ENCODE results near the gene NEDD4L.
"Not testable (repeated sequence)": the region's sequence is repeated elsewhere in the genome, so short reads cannot be mapped to it uniquely, and the experiment has no call there.

The NEDD4L gene

DNA sequence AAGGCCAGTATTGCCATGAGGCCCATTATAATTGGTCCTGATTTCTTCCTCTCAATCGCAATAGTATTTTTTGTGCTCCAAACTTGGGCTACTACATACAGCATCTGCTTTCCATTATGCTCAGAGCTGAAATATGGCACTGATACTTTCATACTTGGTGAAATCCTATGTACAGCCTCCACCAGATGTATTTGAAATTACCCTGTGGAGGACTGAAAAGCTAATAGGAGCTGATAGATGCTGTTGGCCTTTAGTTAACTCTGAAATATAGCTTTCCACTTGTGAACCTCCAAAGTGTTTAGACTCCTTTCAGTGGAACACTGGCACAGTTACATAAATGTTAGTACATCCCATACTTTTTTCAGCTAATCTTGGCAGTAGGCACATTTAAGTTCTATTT lies 205.7 kb downstream of the NEDD4L start:
- no peak for DNase-seq

DNA sequence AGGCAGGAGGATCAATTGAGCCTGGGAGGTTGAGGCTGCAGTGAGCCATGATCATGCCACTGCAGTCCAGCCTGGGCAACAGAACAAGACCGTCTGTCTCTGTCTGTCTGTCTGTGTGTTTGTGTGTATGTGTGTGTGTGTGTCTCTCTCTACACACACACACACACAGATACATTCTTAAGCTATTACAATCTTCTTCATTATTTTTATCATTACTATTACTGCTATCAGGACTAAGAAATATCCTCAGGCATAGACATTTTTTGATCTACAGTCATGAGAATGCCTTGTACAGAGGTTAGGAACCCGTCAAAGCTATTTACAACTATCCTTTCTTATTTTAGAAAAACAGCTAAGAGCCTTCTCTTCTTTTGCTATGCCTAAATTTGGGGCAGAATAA lies 207.4 kb downstream of the NEDD4L start:
- no peak for DNase-seq

DNA sequence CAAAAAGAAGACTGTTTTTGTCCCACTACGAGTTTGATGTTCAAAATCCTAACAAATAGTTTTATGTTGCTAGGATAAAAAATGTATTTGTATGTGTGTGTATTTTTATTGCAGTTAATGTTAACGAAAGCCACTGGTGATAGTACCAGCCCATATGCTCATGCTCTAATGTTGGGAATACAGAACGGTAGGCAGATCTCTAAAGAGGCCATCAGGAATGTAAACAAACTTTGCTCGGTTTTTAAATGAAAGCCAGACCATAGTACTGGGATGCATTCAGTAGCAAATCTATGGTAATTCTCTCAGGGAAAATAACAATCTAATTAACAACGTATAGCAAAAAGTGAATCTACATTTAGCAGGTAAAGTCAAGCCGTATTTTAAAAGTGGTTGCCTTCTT lies 208.1 kb downstream of the NEDD4L start:
- DNase-seq: no peak

DNA sequence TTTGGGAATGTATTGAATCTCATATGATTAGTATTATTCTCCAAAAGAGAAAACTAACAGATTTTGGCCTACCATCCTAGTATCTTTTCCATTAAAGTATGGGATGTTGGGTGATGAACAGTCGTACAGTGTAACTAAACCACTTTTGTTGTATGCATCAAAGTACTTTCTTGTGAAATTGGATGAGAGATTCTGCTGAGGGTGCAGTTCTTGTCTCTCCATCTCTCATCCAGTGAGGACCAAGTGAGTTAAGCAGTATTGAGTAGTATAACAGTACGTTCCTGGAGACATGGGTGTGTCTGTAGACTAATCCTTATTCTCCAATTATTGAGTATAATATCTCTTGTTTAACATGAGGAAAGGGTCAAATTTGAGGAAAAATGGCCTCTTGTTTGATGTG lies 209.3 kb downstream of the NEDD4L start:
- no peak for DNase-seq

DNA sequence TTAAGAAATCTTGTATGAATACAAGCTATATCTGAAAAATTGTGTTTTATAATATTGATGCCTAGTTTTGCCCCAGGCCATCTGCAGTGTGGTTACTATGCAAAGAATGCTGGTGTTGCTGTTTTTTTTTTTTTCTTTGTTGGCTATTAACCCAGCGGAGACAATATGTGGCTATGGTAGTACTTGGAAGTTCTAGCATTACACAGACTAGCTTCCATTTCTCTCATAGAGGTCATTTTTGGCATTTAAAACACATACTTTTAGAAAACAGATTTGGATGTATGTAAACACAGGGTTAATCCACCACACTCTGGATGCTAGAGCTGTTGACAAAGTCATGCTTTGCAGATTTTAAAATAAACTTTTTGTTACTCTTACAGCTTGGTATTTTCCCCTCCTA lies 209.8 kb downstream of the NEDD4L start:
- DNase-seq: no peak

DNA sequence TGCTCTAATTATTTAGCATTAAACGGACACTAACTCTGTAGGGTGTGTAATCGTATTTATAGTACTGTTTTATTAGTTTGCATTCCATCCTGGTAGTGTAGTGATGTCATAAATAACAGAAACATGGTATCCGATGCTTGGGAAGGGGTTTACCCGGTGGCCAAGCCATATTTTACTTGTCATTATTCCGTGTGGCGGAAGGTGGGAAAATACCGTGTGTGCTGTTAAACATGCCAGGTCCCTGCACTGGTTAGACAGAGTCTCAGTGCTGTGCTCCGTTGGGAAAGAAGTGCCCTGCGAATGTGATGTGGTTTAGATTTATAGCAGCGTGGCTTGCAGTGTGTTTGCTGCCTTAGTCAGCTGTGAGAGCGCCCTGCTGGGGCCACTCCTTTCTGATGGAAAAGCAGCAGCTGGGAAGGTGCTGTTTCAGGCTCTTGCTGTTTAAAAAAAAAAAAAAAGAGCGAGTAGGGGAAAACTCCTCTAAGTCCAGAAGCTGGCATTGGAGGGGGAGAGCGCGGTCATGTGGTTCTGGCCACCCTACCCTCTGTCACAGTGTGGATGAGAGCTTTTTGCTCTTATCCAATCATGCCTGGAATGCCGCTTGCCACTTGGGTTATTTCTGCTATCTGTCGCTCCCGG lies 211.0 kb downstream of the NEDD4L start:
- DNase-seq: no peak

DNA sequence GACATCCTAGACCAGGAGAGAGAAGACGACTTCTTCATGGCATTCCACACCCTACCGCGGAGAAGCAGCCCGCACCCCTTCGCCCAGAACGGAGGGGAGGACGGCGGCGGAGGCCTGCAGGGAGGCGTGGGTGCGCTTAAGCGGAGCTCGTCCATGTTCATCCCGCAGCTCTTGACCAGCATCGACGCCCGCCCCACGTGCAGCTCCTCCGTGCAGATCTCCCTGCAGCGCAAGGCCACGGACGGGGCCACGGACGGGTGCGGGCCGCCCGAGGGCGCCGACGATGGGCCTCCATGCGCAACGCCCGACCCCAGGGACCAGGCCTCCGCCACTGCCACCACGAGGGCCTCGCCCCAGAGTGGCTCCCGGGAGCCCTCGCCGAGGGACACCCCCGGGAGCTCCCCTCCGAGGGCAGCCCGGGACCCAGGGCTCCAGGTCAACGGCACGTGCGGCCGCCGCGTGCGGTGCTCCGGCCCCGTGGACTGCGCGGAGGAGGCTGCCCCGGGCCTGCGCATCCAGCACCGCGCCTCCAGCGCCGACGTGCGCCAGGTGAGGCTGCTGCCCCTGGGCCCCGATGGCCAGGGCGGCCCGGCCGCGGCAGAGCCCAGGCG lies 211.8 kb downstream of the NEDD4L start:
- DNase-seq: no peak

DNA sequence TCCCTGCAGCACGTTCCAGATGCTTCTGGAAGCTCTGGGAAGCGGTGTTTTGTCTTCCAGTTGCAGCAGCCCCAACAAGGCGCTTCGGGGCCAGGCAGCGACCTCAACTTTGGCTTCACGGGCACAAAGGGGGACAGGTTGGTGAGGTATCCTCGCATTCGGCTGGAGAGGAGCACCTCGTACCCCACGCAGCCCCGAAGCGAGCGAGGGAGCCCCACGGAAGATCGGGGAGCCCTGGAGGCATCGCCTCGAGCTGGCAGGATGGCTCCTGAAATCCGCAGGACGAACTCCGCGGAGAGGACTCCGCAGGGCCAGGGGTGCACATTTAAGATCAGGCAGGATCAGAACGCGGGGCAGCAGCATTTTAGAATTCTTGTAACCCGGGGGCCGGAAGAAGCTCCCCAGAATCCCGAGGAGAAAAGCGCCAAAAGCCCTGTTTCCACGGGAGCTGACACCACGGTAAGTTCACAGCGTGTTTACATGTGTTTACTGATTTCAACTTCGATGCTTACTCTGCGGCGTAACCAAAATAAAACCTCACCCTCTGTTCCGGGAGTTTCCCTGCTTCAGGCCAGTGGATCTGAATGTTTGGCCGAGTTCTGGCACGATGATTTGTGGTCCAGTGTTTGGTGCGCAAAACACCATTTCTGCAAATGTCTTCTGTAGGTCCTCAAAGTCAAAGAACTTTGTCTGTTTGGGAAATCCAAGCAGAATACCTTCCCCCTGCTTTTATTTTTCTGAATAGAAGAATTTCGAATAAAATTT lies 212.5 kb downstream of the NEDD4L start:
- DNase-seq: no peak

DNA sequence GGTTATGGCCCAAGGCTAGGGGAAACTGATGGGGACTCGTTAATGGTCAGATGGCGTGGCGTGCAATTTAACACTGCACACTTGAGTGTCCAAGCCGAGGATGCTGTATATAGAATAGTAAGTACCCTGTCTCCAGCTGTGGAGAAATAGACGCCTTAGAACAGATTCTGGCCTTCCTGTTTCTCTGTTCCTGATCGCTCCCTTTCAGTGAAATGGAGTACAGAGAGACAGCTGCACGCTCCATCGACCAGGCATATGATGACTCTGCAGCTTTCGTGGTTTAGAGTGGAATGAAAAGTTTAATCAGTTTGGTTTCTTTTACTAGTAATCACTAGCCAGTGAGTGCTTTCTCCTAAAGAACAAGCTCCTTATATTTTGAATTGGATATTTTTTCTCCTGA lies 213.4 kb downstream of the NEDD4L start:
- DNase-seq: no peak

DNA sequence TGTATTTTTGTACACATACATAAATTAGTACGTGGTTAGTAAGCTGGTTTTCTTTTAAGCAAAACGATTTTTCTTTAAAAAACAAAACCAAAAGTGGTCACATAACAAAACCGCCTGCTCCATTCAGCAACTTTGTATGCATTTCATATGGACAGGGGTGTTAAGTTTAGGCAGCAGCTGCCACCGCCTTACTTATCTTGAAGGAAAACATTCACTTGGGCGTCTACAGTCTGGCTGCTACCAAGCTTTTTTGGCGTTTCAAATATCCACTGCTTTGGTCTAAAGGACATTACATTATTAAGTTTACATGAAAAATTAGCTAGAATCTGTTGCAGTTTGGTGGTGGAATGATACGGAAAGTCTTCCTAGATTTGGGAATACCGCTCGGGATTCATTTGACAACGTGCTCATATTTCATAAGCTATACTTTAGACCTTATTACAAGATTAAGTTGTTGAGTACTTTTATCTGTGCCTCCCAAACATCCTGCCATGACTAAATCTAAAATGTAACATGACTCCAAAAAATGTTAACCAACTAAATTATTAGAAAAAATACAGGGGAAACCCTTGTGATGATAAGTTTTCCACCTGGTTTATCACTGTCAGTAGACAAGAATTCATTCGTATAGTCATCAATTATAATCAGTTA lies 214.8 kb downstream of the NEDD4L start:
- DNase-seq: no peak

DNA sequence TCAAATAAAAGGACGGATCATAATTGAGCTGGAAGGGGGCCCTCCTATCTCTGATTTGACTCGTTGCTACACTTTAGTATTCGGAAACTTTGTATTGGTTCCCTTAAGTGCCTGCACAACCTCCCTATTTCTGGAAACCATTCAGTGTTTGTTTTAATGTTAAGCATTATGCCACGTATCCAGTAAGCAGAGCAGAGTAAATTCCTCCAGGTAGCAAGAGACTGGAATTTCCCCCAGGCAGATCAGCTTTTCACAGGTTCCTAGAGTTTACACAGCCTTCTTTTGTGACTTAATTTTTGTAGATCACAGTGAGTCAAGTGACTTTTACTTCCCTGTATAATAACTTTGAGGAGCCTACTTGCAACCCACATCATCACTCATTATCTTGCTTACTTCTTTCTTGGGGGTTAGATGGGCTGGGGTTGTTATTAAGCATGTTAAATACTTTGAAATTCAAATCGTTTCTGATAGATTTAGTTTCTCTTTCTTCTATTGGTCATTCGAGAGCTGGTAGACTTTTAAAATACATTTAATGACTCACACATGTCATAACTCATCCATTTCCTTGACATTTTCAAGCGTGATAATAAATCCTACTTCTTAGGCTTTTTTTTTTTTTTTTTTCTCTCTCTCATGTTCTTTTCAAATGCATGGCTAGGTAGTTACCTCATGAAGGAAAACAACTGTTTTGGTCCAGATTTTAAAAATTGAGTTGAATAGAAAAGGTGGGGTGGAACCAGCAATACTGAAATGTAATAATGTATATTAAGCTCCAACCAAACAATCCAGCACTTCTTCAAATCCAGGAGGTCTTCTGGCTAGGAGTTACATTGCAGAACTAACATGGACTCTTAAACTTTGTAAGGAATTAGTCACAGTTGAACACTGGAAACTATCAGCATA lies 219.3 kb downstream of the NEDD4L start:
- DNase-seq: no peak

DNA sequence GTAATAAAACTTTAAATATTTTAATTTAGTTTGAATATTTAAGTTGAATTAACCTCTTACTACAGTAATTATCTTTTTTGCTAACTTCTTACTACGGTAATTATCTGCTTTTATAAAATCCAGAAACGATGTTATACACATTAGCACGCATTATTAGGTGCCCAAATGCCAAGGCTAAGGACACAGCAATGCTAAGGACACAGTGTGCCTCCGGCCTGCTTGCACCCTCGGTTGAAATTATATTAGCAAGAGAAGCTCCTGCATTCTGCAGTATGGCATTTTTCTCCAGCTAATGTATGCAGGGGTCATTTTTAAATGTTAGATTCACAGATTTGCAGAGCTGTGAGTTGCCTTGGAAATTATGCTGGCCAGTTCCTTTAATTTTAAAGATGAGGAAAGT lies 220.0 kb downstream of the NEDD4L start:
- no peak for DNase-seq

DNA sequence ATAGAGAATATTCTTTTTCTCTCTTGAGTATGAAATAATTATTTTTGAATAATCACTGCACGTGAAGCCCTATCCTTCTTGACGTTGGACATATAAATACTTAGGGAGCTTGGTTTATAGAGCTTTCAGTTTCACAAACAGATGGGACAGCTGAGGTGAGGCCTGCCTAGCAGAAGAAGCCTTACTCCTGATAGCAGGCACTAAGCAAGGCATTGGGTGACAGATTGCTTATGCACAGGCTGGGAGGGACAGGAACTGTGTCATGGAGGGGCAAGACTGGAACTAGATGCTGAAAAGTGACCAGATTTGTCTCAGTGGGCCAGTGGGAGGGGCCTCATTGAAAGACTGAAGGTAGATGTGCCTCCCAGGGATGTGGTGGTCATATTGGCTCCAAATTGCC lies 220.8 kb downstream of the NEDD4L start:
- DNase-seq: no peak

DNA sequence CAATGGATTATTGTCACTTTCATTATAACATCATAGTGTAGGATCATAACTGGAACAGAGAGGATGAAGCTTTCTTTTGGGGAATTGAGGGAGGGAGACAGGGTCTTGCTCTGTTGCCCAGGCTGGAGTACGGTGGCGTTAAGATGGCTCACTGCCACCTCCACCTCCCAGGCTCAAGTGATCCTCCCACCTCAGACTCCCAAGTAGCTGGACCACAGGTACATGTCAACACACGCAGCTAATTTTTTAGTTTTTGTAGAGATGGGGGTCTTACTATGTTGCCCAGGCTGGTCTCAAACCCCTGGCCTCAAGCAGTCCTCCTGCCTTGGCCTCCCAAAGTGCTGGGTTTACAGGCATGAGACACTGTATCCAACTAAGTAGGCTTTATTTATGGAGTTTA lies 221.5 kb downstream of the NEDD4L start:
- not testable (repeated sequence) for DNase-seq

DNA sequence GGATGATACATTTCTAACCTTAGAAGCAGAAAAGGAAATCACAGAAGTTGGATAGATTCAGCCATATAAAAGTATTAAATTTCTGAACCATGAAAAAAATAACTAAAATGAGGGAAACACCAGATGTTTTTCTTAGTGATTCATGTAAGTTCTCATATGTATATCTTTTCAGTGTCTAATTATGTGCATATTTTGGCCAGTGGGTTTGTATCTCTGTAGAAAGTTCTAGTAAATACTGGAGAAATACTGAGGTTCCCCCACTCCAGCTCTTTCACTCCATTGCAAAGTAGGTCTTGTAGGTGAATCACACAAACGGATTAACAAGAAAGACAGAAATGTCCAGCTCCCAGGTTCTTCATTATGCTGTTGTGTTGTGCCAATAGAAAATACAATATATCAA lies 222.3 kb downstream of the NEDD4L start:
- DNase-seq: no peak

DNA sequence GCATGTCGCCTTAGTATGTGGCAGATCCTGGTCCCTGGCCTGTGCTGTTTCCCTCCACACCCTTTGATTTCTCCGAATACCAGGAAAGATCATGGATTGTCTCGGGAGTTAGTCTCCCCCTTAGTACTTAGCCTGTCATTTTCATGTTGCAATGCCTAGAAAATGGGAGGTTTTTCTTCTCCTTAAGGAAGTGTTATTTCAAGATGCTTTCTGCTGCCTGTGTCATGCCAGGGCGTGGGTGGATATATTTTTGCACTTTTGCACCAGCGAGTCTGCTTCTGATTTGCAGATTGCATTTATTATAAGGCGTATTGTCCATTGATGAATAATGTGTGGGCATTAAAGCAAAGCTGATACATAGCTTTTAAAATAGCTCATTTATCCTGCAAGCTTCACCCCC lies 223.5 kb downstream of the NEDD4L start:
- no peak for DNase-seq

DNA sequence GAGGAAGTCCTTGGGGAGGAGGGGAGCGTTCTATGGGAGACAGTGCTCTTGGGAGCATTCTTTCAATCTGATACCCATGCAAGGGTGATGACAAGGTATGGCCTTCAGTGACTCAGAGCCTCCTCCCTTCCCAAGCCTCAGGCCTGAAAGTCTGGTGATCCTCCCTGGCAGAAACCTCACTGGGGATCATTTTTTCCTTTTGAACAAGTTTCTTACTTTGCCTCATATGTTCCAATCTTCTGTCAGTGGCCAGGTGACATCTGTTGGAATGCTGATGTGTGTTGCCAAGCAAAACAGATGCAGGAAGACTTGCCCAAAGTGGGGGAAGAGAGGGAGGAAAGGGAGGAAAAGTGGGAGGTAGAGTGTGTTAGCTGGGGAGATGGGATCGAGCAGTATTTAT lies 224.8 kb downstream of the NEDD4L start:
- DNase-seq: no peak

DNA sequence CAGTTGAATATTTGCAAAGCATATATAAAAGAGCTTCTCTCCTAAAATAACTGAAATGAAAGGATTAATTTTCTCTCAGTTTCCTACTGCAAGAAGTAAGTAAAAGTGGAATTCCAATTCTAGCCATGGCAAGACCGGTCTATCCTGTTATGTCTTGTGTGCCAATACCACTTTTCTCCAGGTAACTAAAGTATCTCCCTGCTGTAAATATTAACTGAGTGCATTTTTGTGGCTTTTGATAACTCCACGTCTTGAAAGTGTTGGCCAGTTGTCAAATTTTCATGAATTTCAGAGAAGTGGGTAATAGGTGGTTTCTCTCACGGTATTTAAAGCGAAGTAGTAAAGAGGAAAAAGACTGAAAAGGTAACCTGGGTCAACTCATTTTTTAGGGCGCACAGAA lies 225.9 kb downstream of the NEDD4L start:
- DNase-seq: no peak

DNA sequence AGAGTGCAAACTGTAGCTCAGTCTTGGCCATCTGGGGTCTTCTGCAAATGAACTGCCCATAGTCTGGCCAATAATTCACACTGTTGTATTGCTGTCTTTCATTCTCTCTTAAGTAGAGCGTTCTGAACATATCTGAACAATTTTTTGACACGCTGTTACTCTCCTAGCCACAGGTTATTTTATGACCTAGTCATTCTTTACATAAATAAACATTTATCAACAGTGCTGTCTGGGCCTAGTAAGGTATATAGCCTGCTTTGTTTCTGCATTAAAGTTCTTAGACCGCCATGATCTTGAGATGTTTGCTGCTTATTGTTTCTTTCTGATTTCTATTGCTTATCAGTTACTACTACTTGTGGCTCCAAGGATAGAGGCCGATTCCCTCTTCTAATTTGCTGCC lies 226.4 kb downstream of the NEDD4L start:
- no peak for DNase-seq

DNA sequence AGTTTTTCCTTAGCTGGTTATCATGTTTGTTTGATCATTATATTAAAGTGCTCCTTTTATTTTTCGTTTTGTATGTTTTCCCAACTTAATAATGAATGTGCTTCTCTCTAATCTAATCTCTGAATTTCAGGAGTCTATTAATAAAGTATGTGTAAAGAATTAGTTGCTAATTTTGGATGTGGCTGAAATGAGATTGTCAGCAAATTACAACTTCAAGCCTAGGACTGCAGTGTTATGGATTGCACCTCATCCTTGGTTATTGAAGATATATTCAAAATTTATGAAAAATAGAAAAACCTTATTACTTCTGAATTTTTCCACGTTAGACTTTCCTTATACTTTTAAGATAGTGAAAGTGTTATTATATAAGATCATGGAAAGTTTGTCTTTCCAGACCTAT lies 227.7 kb downstream of the NEDD4L start:
- no peak for DNase-seq

DNA sequence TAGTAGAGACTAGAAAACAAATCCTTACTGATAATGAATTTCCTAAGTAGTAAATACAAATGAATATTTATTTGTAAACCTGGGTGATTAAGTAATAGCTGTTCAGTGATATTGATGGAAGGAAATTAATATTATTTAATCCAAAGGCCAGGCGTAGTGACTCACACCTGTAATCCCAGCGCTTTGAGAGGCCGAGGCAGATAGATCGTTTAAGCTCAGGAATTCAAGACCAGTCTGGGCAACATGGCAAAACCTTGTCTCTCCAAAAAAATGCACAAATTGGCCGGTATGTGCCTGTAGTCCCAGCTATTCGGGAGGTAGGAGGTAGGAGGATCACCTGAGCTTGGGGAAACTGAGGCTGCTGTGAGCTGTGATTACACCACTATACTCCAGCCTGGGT lies 228.2 kb downstream of the NEDD4L start:
- DNase-seq: no peak

DNA sequence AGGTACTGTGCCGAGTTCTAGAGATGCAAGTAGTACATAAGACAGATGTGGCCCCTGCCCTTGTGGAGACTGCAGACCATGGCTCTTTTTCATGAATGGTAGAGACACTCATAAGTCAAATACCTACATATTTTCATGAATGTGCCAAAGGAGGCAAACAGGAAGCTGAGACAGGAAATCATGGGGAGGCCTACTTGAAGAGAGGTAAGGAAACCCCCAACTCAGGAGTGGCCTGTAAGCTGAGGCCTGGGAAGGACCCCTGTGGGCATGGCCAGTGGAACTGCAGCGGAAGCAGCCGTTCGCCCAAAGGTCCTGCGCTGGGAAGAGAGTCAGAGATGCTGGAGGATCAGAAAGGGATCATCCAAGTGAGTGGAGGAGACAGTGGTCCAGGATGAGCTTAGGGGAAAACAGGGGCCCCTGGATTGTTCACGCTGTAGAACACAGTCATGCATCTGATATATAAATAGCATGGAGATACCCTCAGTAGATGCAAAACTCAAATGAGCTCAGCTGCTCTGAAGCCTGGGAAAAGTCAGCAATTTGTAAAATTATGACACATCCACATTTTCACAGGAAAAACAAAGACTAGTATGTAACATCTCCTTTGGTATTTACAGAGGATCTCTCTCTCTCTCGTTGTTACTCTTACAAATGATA lies 228.9 kb downstream of the NEDD4L start:
- DNase-seq: no peak
